Retinal pigment epithelial cell (primary cell): ENCODE results near the gene ERBB4.

ENCODE experiments used
- DNase-seq: peaks from one replicate; pipeline ENCODE4 v3.0.0-alpha.2; 2010; ENCODE audit warnings: low read depth
- H3K4me3 ChIP-seq: 2 replicates; pipeline ENCODE4 v1.5.1; 2011; ENCODE audit warnings: mild to moderate bottlenecking, low read length, control low read depth, moderate library complexity
- TF ChIP-seq, protein P1 (sequence below): conservative IDR thresholded peaks from 2 replicates; pipeline ENCODE4 v1.5.1; 2011; ENCODE audit warnings: low read depth, low read length, control low read depth, inconsistent platforms

ERBB4 gene

DNA sequence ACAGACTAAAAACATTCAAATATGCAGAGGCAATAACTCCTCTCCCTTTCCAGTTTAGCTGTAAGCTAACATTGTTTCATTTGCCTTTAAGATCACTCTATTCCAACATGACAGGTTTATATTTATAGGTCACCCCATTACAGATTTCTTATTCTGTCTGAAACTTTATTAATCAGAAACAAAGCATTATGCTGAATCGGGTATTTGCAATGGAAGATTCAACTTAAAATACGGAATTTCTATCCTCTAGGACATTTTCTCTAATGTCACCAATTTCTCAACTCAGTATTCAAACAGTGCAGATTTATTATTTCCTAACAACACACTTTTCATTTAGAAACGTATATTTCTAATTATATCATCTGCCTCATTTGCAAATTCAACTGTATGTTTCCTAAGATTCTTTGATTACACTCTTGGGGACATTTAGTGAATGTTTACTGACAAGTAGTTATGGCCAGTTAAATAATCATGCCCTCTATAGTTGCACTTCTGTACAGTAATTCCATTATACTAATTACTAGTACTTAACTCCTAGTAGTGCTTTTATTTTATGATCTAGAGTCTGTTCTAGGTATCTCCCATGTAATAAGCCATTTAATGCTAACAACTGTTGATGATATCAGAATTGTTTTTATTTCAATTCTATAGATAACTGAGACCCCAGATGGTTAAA is 358.1 kb downstream of the ERBB4 start:
- no peak overlapping the region for H3K4me3 ChIP-seq
- TF ChIP-seq, protein P1, sequence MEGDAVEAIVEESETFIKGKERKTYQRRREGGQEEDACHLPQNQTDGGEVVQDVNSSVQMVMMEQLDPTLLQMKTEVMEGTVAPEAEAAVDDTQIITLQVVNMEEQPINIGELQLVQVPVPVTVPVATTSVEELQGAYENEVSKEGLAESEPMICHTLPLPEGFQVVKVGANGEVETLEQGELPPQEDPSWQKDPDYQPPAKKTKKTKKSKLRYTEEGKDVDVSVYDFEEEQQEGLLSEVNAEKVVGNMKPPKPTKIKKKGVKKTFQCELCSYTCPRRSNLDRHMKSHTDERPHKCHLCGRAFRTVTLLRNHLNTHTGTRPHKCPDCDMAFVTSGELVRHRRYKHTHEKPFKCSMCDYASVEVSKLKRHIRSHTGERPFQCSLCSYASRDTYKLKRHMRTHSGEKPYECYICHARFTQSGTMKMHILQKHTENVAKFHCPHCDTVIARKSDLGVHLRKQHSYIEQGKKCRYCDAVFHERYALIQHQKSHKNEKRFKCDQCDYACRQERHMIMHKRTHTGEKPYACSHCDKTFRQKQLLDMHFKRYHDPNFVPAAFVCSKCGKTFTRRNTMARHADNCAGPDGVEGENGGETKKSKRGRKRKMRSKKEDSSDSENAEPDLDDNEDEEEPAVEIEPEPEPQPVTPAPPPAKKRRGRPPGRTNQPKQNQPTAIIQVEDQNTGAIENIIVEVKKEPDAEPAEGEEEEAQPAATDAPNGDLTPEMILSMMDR = no peak
- no peak for DNase-seq

DNA sequence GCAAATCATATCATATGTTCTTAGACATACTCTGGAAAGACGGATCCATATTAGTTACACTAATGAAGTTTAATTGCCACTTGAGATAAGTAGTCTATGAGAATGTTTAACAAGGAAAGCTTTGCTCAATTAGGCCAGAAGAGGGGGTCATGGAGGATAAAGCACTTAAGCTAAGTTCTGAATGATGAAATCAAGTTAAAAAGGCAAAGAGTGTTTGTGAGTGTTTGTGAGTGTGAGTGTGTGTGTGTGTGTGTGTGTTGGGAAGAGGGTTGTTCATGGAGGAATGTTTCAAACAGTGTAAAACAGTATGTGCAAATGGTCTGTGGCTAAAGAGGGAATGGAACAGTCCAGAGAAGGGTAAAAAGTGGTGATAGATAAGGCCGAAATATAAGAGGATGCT is 360.9 kb downstream of the ERBB4 start:
- DNase-seq = no peak
- TF ChIP-seq, protein P1 = peak; percentile 47
- H3K4me3 ChIP-seq = no peak overlapping the region

DNA sequence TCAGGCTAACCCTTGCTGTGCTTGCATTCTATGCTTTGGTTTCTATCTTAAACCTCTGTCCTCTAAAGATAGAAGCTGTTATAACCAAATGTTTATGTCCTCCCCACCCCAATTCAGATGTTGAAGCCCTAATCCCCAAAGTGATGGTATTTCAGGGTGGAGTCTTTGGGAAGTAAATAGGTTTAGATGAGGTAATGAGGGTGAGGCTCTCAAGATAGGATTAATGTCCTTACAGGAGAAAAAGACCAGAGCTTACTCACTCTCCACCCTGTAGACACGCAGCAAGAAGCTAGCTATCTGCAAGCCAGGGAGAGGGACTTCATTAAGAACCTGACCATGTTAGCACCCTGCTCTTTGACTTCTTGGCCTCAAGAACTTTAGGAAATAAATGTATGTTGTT is 362.5 kb downstream of the ERBB4 start:
- TF ChIP-seq, protein P1 = no peak
- DNase-seq = peak; percentile 20
- no peak overlapping the region for H3K4me3 ChIP-seq

DNA sequence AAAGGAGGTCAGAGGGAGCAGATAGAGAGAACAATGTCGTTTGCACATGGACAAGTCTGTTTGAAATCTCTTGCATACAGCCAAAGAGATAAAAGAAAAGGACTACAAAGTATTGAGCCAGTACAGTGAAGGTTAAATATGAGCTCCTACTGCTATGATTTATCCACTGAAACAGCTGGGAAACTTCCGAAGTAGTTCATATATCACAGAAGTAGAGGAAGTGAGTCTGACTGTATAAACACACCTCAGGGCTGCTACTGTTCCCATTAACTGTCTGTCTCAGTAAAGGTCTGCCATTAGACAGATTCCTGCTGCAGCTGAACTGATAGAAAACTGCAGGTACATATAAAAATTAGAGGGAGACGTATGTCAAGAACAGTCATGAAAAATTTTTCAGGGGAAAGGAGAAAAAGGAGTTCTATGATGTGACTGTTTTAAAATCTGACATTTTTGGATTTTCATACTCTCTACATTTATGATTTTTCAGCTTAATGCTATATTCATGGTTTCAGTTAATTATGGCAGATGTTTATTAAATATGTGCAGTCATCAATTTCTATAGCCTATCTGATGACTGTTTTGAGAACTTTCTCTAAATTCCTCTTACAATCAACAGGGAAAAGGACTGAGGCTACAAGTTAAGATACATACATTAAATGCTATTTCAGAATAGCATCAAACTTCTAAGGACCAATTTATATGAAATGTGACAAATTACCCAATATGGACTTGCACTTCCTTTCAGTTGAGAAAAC is 364.7 kb downstream of the ERBB4 start:
- no peak overlapping the region for H3K4me3 ChIP-seq
- no peak for DNase-seq
- TF ChIP-seq, protein P1 = no peak

DNA sequence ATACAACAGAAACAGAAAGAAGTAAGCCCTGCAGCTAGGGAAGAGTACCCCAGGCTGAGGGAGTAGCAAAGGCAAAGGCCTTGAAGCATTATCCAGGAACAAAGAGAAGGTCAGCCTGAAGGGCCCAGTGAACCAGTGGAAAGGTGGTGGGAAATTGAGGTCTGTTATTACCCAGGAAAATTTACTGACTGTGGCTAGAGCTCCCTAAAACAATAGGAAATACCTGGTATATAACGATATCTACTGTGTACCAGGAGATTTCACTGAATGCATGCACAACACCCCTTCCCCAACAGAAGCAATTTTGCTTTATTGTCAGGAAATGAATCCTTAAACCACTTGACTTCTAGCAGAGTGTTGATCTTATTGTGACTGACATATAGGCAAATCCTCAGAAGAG is 365.3 kb downstream of the ERBB4 start:
- DNase-seq = no peak
- TF ChIP-seq, protein P1 = no peak
- H3K4me3 ChIP-seq = no peak overlapping the region

DNA sequence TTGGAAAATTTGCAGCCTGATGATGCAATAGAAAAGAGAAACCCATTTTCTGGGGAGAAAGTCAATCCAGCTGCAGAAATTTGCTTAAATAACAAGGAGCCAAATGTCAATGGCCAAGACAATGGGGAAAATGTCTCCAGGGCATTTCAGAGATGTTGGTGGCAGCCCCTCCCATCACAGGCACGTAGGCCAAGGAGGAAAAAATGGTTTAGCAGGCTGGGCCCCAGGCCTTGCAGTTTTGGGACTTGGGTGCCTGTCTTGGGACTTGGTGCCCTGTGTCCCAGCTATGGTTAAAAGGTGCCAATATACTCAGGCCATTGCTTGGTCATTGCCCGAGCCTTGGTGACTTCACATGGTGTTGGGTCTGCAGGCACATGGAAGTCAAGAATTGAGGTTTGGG is 368.2 kb downstream of the ERBB4 start:
- no peak overlapping the region for H3K4me3 ChIP-seq
- TF ChIP-seq, protein P1 = no peak
- no peak for DNase-seq

DNA sequence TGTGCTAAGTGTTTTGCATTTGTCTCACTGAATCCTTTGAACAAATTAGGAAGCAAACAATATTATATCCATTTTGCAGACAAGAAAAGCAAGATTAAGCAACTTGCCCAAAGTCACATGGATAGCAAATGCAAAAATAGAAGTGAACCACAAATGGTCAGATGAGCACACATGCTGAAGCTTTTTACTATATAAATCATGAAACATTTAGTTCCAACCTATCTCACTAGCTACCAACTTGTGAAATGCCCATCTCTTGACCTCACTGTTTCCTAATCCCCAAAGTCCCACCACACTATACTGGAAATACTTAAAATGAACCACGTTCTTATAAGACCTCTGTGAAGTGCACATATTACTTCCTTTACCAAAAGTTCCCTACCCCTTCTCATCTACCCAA is 380.5 kb downstream of the ERBB4 start:
- TF ChIP-seq, protein P1 = no peak
- no peak overlapping the region for H3K4me3 ChIP-seq
- no peak for DNase-seq
